ENCODE results near the gene MYH11. TPM values are rescaled to one million over a fixed set of nuclear protein-coding genes. Genes with fewer than 3 reads are reported as not detected.

The MYH11 gene
- total RNA-seq, 4 donors from 2014 or later = 22.4 to 206 (median 26.8) TPM

DNA sequence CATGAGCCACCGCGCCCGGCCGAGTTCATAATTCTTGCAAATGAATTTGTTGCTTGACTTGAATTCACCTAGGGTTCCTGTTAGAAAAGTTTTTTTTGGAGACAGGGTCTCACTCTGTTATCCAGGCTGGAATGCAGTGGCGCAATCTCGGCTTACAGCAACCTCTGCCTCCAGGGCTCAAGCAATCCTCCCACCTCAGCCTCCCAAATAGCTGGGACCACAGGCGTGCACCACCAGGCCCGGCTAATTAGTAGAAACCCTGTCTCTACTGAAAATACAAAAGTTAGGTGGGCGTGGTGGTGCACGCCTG, 99.8 kb downstream of the MYH11 start:
- DNase-seq (ENCODE audit: low spot score) (no peak), ATAC-seq (ENCODE audit: low FRiP score) (no peak)
- TF ChIP-seq, protein P1, sequence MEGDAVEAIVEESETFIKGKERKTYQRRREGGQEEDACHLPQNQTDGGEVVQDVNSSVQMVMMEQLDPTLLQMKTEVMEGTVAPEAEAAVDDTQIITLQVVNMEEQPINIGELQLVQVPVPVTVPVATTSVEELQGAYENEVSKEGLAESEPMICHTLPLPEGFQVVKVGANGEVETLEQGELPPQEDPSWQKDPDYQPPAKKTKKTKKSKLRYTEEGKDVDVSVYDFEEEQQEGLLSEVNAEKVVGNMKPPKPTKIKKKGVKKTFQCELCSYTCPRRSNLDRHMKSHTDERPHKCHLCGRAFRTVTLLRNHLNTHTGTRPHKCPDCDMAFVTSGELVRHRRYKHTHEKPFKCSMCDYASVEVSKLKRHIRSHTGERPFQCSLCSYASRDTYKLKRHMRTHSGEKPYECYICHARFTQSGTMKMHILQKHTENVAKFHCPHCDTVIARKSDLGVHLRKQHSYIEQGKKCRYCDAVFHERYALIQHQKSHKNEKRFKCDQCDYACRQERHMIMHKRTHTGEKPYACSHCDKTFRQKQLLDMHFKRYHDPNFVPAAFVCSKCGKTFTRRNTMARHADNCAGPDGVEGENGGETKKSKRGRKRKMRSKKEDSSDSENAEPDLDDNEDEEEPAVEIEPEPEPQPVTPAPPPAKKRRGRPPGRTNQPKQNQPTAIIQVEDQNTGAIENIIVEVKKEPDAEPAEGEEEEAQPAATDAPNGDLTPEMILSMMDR (IDR thresholded peaks at IDR 0.05) = no peak

DNA sequence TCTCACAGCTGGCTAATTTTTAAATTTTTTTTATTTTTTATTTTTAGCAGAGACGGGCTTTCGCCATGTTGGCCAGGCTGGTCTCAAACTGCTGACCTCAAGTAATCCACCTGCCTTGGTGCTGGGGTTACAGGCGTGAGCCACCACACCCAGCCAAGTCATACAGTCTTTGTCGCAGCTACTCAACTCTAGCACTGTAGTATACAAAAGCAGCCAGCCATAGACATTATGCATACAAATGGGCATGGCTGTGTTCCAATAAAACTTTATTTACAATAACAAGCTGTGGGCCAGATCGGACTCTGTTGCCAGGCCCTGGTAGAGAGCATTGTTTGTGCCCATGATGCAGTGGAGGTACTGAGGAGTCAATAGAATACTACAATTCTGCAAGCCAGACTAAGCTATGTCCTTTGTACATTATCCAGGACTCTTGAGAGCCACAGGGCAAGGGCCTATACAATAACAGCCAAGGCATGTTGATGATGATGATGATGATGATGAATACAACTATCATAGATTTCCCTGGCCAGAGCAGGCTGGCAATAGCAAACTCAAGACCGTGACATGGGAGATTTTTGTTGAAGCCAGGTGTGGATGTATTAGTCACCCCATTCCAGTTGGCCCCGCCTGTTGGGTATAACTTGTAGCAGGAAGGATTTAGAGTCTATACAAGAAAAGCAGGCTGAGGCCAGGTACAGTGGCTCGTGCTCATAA, 101.8 kb downstream of the MYH11 start:
- TF ChIP-seq, protein P1 (IDR thresholded peaks at IDR 0.05) = no peak
- no peak for ATAC-seq (ENCODE audit: low FRiP score)
- DNase-seq (ENCODE audit: low spot score) = no peak

DNA sequence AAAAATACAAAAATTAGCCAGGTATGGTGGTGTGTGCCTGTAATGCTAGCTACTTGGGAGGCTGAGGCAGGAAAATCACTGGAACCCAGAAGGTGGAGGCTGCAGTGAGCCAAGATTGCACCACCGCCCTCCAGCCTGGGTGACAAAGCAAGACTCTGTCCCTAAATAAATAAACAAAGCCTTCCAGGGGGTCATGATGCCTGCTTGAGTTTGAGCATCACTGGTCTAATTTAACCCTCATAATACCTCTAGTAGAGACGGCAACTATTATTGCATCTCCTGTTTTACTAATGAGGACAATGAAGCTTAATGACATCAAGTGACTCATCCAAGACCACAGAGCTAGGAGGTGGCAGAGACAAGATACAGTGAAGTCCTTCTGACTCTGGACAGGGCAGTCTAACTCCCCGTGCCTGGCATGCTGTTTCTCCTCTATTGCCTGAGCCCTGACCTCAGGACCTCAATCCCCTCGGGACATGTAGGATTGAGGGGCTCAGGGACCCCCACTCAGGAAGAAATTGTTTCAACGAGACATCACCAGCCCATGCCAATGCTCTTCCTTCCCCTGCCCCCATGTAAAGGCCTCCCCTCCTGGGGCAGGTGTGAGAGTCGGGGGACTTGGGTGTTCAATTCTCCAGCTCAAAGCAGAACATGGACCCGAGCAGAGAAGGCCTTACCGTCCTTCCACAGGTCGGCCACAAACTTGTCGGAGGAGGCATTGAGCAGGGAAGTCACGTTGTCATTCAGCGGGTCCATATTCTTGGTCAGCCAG, 103.9 kb downstream of the MYH11 start:
- DNase-seq (ENCODE audit: low spot score) (no peak), ATAC-seq (ENCODE audit: low FRiP score) (no peak)
- TF ChIP-seq, protein P1 (IDR thresholded peaks at IDR 0.05) = no peak

DNA sequence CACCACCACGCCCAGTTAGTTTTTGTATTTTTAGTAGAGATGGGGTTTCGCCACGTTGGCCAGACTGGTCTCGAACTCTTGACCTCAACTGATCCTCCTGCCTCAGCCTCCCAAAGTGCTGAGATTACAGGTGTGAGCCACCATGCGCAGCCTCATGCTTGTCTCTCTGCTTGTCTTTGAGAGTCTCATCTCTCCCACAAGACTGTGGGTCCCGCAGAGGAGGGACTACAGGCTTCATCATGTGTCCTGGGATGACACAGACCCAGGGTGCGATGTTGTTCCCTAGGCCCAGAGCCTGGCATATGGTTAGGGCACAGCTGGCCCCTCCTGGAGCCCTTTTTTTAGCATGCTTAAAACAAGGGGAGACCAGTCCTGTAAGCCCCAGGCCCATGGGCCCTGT, 104.9 kb downstream of the MYH11 start:
- TF ChIP-seq, protein P1 (IDR thresholded peaks at IDR 0.05) = no peak
- no peak for ATAC-seq (ENCODE audit: low FRiP score)
- no peak for DNase-seq (ENCODE audit: low spot score)

- no peak for DNase-seq (ENCODE audit: low spot score)
- TF ChIP-seq, protein P1 (IDR thresholded peaks at IDR 0.05) = no peak
- no peak for ATAC-seq (ENCODE audit: low FRiP score)
Observed at GRCh38 chr16:15749985-15750384, 106.8 kb downstream of the MYH11 start.

GRCh38 chr16:15749371-15749770, 107.5 kb downstream of the MYH11 start:
- ATAC-seq (ENCODE audit: low FRiP score) (no peak), DNase-seq (ENCODE audit: low spot score) (no peak)
- TF ChIP-seq, protein P1 (IDR thresholded peaks at IDR 0.05) = no peak

- no peak for ATAC-seq (ENCODE audit: low FRiP score)
- DNase-seq (ENCODE audit: low spot score) = no peak
- TF ChIP-seq, protein P1 (IDR thresholded peaks at IDR 0.05) = no peak
Observed at GRCh38 chr16:15748654-15749053, 108.2 kb downstream of the MYH11 start.

All from omental fat pad (tissue), 4 donors.